CD4-positive, alpha-beta T cell treated with Interleukin-15 for 1 hour (primary cell): ENCODE data around the gene CSTB.

Source experiments
- DNase-seq: peaks from one replicate; pipeline ENCODE4 v3.0.0-alpha.2; 2020

The CSTB gene

GRCh38 chr21:43789276-43790009, 13.3 kb upstream of the CSTB start, which contains the start of gene RRP1:
Gene RRP1 (plus strand): TSS chr21:43789577. CDS start chr21:43789630, 53 bp downstream.
- peak; percentile 92 for DNase-seq

GRCh38 chr21:43786807-43787440, 10.8 kb upstream of the CSTB start:
- no peak for DNase-seq

DNA sequence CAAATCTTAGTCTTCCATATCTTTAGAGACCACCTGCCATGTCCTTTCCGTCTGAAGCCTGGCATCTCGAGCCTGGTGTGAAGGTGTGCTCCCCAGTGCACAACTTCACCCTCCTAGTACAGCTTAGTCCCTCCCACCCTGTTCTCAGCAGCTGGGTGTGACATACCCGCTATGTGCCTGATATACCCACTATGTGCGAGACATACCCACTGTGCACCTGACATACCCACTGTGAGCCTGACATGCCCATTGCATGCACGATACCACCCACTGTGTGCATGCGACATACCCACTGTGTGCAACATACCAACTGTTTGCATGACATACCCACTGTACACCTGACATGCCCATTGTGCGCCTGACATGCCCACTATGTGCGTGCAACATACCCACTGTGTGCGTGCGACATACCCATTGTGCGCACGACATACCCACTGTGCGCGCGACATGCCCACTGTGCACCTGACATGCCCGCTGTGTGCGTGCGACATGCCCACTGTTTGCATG, 10.2 kb upstream of the CSTB start:
- DNase-seq: no peak

GRCh38 chr21:43785134-43785533, 9.0 kb upstream of the CSTB start:
- no peak for DNase-seq

- DNase-seq: no peak
These were observed 7.1 kb upstream of the CSTB start for GRCh38 chr21:43783098-43783700.

DNA sequence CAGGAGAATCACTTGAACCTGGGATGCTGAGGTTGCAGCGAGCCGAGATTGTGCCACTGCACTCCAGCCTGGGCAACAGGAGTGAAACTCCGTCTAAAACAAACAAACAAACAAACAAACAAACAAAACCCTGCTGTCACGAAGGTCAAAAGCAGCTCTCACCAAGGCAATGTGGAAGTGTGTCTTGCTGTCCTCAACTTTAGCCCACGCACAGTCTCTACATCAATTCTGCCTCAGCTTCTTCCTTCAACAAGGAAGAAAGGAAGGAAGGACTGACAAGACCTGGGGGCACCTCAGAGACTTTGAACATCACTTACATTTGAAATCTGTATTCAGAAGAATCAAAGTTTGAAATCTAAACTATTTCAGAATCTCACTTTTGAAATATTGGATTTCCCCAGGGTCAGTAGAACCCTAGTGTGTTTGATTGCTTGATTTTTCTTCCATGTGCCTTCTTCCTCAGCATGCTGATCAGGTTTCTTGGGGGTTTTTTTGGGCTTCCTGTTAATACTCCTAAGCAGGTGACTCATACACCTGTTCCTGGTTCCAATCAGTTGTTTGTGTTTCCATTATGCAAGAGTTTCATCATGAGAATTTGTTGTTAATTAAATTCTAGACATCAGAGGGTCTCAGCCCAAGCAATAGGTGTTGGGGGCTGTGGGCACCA, 6.5 kb upstream of the CSTB start:
- DNase-seq: no peak

- DNase-seq: no peak
These were observed 5.7 kb upstream of the CSTB start for GRCh38 chr21:43781846-43782245.

GRCh38 chr21:43779660-43780059, 3.6 kb upstream of the CSTB start:
- no peak for DNase-seq

DNA sequence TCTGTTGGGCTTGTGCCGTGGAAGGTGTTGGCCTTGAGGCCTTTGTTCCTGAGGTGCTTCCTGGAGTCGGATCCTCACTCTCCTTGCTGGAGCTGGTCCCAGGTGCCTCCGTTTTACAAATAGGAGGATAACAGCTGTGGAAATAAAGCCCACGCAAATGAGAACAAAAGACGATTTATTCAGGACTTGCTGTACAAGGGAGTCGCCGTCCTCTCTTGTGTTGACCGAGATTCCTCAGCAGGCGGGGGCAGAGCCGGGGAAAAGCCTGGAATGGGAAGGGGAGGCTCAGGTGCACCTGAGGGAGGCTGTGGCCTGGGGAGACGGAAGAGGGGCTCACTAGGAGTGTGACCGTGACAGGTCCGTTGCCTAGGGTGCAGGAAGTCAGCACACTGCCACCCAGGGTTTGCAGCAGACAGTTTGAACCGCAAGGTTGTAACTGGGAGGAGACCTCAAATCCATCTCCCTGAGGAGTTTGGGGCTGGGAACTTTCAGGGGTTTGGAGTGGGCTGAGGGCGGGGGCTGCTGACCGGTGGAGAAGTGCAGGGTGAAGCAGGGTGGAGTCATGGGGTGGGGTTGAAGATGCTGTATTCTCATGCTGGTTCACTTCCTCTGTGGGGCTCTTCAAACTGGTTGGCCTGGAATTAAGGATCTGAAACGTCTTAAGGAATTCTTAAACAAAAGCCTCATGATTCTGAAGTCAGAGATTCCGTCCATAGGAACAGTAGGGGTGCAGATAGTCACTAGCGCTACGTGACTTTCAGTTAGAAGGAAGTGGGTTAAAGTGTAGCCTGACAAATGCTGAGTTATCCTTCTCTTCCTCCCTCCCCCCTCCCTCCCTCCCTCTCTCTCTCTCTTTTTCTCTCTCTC, 2.6 kb upstream of the CSTB start:
- DNase-seq: no peak

DNA sequence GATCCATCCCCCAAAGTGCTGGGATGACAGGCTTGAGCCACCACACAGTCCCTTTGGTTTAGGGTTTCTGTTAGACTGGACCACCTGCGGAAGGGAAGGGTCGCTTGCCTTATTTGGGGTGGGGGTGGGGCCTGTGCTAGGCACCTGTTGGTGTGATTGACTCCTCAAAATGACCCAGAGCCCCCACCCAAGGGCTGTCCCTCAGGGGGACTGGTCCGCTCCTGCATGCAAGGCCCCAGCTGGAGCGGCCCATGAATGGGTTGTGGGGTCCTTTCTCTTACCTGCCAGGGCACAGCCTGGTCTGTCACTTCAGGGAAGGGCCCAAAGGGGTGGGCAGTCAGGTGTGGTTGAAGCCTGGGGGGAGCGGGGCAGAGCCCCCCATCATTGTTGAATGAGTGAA, 1.8 kb upstream of the CSTB start:
- no peak for DNase-seq

DNA sequence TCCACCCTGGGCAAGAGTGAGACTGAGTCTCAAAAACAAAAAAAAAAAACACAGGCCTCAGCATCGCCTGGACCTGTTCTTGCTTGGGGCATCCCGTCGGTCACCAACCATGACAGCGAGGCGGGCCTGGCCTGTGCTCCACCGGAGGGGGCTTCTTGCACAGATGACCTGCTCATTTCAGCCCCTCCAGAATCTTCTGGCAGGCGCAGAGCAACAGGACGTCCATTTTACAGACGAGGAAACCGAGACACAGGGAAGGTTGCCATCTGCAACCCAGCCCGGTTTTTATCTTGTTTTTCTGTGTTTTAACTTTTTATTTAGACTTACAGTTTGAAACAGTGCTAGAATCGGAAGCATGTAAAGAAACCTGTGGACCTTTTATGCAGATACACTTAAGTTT, 918 bp downstream of the CSTB start:
- DNase-seq: no peak

- no peak for DNase-seq
These were observed 1.9 kb downstream of the CSTB start for GRCh38 chr21:43774163-43774562.

DNA sequence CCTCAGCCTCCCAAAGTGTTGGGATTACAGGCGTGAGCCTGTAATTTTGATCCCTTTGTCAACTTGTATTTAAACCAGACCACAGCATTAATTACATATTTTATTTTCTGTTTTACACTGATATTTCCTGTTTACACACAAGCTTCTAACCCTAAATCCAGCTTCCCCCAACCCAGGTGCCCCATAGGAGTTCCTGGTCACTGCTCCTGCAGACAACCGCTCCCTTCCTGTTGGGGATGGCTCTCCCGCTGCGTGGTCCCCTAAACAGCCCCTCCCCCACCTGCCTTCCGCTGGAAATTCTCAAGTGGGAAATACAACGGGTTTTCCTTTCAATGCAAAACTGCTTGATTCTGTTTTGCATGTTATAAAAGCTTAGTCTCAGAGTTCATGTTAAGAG, 3.7 kb downstream of the CSTB start:
- DNase-seq: no peak

DNA sequence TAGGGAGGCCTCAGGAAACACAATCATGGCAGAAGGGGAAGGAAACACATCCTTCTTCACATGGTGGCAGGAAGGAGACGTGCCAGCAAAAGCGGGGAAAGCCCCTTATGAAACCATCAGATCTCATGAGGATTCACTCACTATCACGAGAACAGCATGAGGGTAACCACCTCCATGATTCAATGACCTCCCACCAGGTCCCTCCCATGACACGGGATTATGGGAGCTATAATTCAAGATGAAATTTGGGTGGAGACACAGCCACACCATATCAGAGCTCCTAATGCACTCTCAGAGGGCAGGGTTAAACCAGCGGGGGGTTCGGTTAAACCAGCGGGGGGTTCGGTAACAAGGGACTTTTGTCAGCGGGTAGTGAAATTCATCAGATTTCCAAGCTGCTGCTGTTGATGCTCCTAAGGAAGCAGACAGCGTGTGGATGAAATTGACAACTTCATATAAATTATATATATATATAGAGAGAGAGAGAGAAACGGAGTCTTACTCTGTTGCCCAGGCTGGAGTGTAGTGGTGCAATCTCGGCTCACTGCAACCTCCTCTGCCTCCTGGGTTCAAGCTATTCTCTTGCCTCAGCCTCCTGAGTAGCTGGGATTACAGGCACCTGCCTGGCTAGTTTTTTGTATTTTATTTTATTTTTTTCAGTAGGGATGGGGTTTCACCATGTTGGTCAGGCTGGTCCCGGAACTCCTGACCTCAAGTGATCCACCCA, 4.2 kb downstream of the CSTB start:
- peak; percentile 28 for DNase-seq

DNA sequence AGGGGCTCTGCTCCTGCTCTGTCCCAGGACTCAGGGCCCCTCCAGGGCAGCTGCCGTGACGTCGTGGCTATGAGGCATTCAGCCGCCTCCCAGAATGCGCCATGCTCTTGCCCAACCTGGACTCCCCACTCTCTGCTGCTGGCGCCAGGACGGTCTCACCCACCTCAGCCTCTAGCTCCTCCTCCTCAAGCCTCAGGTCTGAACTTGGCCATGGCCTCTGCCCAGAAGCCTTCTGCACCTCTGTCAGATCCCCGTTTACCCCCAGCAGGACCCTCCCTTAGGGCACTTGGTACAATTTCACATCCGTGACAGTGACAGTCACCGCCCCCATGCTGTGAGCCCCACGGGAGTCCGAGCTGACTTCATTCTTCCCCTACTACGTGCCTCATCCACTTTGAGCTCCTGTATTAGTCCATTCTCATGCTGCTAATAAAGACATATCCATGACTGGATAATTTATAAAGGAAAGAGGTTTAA, 4.9 kb downstream of the CSTB start:
- no peak for DNase-seq

DNA sequence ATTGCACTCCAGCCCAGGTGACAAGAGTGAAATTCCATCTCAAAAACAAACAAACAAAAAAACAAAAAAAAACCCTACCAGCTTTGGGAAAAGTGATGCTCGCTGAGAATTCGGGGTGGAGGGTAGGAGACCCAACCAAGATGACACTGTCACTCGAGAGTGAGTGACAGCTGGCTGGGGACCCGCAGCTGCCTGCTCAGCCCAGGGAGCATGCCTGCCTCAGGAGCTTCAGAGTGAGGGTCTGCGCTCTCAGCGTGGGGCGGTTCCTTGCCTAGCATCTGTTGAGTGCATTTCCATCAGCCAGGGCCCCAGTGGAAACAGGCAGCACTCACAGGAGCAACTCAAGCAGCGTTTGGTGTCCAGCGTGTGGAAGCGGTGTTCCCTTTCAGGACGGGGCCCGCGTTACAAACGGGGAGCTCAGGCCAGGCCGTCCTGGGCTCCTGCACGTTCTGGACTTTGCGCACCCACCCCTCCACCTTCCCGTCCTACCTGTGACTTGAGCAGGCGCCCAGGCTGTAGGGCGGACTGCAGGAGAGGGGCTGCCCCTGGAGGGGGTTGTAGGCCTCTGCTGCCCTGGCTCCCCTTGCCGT, 5.9 kb downstream of the CSTB start:
- DNase-seq: no peak

- no peak for DNase-seq
These were observed 6.7 kb downstream of the CSTB start for GRCh38 chr21:43769325-43769958.

DNA sequence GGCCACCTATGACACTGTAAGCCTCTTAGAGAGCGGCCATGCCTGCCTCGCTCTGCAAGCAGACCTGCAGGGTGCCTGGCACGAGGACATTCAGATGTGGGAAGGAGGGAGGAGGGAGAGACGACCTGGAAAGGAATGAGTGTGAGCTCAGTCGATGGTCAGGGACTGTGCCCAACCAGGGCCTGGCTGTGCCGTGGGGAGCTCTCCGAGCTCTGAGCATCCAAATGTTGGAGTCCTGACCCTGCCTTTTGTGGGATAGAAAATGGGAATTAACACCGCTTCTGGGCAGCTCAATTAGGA, 7.3 kb downstream of the CSTB start:
- DNase-seq: no peak

DNA sequence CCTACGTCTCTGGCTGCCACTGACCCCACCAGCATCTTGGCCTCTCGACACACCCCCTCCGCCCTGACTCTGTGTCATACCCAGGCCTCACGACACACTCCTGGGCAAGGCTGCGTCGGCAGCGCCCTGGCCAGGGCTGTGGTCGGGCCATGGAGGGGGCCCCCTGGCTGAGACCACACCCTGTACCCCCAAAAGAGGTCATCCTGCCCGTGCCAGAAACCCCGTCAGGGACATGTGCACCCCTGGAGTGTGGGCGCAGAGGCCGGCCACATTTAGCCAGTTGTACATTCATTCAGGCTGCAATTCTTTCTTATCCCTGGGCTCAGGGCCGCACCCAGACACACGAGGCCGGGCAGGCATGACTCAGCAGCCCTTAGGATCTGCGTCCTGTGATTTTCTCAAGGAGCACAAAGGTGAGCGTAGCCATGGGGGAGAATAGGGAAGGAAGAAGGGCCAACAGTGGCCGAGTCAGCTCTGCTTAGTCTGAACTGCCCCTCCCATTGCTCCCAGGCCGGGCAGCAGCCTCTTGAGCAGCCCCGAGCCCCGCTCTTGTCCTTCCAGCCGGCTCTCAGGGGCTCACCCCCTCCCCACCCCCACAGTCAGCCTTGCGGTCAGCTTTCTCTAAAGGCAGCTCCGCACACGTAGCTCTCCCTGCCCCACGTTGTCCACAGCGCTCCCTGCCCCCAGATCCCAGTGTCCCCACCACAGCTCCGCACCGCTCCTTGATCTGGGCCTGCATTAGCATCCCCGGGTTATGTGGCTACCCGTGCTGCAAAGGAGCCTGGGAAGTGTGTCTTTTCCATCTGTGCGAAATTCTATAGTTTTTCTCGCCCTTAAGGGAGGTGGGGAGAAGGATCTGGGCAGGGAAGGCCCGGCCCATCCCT, 7.9 kb downstream of the CSTB start:
- no peak for DNase-seq

DNA sequence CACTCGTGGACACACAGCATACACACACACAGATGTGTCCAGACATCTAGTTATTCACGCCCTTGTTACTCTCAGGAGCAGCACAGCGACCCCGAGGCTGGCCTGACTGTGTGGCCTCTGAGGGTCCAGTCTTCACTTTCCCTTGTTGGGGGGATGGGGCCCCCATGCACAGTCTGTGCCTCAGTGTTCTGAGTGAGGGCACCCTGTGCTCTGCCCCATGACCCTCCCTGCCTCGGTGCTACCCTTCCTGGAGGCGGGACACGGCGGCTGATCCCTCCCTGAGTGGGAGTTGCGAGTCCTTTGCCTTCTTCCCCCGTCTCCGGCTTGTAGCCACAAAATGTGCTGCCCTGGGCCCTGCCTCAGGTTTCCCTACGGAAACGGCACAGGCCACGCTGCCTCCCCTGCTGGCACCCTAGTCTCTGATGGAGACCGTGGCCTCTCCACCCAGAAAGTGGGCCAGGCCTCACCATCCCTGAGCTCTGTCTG, 8.6 kb downstream of the CSTB start:
- DNase-seq: no peak
